Kidney epithelial cell (primary cell): ENCODE results near the gene TRIM44. TPM values are rescaled to one million over a fixed set of nuclear protein-coding genes. Genes with fewer than 3 reads are reported as not detected.

Source experiments
- DNase-seq: peaks from one replicate; pipeline ENCODE4 v3.0.0-alpha.2; 2010; ENCODE audit warnings: low read depth
- H3K27me3 ChIP-seq: 2 replicates; pipeline ENCODE4 v1.6.0; 2011; ENCODE audit warnings: low read length; ENCODE audit not compliant: control insufficient read depth, insufficient read depth
- H3K36me3 ChIP-seq: 2 replicates; pipeline ENCODE4 v1.5.1; 2011; ENCODE audit warnings: low read length; ENCODE audit not compliant: control insufficient read depth, insufficient read depth
- H3K4me3 ChIP-seq: 2 replicates; pipeline ENCODE4 v1.5.1; 2011; ENCODE audit warnings: low read depth, mild to moderate bottlenecking, control low read depth, low read length
- total RNA-seq: library from RNA; depleted of rRNA; stranded (reverse); fragments of >200 nt; gene quantifications from 2 replicates; pipeline ENCODE4 v1.2.3, GENCODE V29; 2015
- TF ChIP-seq, protein P1 (sequence below): IDR thresholded peaks from 2 replicates; pipeline ENCODE4 v1.5.1; 2011; ENCODE audit warnings: mild to moderate bottlenecking, moderate library complexity, low read length, control low read depth, inconsistent platforms; ENCODE audit not compliant: insufficient read depth, poor library complexity, severe bottlenecking

Gene TRIM44
- total RNA-seq, 1 donor from 2014 or later, result 40.9 TPM

DNA sequence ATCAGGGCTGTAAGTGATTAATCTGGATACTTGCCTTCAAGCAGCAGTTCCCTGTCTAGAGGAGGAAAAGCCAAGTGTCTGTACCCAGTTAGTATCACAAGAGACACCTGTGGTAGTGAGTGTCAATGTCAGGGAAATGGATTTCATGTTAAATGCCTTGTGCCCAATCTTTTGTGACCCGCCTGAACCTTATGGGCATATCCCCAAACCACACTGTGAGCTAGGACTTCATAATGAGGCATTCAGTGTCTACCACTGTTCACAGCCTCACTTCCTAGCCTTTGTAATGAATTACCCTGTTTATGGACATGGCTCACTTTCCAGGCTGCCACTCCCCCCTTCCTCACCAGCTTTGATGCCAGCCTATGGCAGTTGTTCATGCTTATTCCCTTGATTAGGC lies 125.1 kb downstream of the TRIM44 start:
- TF ChIP-seq, protein P1, sequence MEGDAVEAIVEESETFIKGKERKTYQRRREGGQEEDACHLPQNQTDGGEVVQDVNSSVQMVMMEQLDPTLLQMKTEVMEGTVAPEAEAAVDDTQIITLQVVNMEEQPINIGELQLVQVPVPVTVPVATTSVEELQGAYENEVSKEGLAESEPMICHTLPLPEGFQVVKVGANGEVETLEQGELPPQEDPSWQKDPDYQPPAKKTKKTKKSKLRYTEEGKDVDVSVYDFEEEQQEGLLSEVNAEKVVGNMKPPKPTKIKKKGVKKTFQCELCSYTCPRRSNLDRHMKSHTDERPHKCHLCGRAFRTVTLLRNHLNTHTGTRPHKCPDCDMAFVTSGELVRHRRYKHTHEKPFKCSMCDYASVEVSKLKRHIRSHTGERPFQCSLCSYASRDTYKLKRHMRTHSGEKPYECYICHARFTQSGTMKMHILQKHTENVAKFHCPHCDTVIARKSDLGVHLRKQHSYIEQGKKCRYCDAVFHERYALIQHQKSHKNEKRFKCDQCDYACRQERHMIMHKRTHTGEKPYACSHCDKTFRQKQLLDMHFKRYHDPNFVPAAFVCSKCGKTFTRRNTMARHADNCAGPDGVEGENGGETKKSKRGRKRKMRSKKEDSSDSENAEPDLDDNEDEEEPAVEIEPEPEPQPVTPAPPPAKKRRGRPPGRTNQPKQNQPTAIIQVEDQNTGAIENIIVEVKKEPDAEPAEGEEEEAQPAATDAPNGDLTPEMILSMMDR, result no peak
- H3K27me3 ChIP-seq, result no peaks in the 10 kb centered on the region
- no peak overlapping the region for H3K4me3 ChIP-seq
- no peak for DNase-seq
- H3K36me3 ChIP-seq, result no peaks in the 10 kb centered on the region

DNA sequence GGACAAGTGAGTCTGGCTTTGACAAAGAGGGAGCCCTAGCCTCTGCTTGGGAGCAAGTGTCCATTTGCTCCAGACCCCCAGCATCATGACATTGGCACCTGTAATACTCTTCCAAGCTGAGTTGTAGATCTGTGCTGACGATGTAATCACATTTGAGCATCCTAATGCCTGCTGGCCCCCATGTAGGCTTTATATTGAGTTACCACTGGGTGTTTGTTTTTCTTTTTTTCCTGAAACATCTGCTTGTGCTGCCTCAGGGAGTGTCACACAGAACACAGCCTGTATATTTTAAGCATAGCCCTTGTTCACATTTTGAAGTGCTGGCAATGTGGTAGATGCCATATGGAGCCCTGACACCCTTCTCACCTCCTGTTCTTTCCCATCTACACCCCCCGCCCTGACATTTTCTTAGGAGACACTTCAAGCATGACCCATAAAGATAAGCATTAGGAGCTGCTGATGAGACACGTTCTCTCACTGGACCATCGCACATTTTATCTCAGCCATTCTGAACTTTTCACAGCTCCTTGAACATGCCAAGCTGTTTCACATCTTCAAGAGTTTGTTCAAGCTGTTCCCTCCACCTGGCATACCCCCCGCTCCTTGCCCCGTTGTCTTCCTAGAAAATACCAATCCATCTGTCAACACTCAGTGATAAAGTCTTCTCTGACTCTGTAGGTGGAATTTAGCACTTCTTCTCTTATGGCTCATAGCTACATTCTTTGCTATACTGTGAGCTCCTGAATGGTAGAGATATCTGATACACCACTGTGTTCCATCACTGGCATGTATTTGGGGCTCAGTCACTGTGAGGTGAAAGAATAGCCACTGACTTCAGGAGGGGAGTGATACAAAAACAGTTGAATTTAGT lies 128.7 kb downstream of the TRIM44 start:
- Histone ChIP-seq H3K27me3 (no peaks in the 10 kb centered on the region), H3K4me3 (no peak overlapping the region), H3K36me3 (no peaks in the 10 kb centered on the region)
- TF ChIP-seq, protein P1, result no peak
- DNase-seq, result no peak

DNA sequence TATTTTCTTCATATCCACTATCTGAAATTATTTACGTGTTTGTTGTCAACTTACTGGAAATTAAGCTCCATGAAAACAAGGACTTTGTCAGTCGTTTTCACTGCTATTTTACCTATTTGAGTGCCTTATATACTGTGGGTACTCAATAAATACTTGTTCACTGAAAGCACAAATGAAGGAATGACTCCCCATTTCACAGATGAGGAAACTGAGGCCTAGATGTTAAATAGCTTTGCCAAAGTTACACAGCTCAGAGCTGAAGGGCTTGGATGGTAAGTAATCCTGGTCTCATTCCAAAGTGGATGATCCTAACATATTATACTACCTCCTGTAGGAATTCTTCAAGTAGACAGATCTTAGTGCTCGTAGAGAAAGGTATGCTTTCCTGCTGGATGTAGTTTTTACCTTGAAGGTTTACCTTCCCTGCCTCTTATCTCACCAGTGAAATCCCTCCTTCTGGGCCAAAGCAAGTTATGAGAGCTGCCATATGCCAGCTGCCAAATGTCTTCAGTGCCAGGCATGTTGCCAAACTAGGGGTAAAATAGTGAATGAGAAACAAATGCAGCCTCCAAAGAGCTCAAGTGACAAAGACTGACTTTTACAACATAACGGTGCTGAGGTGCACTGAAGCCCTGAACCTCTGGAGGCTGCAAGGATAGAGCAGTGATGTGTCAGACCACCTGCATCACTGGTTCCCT lies 129.7 kb downstream of the TRIM44 start:
- no peaks in the 10 kb centered on the region for H3K36me3 ChIP-seq
- TF ChIP-seq, protein P1, result no peak
- no peak for DNase-seq
- H3K27me3 ChIP-seq, result no peaks in the 10 kb centered on the region
- H3K4me3 ChIP-seq, result no peak overlapping the region

DNA sequence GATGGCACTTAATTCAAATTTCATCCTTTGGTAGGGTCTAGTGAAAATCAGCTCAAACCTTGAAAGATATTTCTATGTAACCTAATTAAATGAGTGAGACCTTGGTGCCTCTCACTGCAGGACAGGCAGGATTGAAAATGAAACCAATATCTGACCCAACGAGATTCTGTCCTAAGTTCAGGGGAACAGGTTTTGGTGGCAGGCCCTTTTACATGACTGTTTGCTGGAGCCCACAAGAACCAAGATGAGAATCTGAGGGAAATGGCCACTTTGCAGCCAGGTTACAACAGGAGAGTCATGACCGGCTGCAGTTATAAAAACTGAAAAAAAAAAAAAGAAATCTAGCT lies 130.2 kb downstream of the TRIM44 start:
- TF ChIP-seq, protein P1, result no peak
- Histone ChIP-seq H3K36me3 (no peaks in the 10 kb centered on the region), H3K27me3 (no peaks in the 10 kb centered on the region), H3K4me3 (no peak overlapping the region)
- no peak for DNase-seq

DNA sequence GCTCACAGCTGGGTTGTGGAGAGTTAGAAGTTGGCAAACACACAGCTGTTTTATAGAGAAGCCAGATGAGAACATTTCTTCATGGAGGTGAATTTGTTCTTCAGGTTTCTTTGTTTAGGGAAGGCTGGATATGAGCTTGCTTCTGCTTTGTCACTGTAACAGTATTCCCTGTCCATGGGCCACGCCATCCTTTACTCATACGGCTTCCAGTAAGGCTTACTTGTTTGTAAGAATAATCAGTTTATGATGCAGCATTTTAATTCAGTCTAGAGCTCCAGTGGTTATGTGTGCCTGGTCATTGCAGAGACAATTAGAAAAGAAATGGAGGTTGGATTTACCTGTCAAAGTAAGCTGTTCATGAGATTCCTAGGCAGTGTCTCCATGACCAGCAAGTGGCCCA lies 131.8 kb downstream of the TRIM44 start:
- no peak overlapping the region for H3K4me3 ChIP-seq
- TF ChIP-seq, protein P1, result no peak
- H3K36me3 ChIP-seq, result no peaks in the 10 kb centered on the region
- H3K27me3 ChIP-seq, result no peaks in the 10 kb centered on the region
- DNase-seq, result no peak
